Sigmoid colon (tissue), 7 donors: ENCODE data around the gene MALSU1. TPM values are rescaled to one million over a fixed set of nuclear protein-coding genes. Genes with fewer than 3 reads are reported as not detected.

ENCODE experiments used
- DNase-seq: peaks from one replicate; pipeline ENCODE4 v3.0.0-alpha.2; 2019
- H3K27ac ChIP-seq, 4 donors: fragments of 200-600 bp; sonication (generic); one replicate each; pipeline ENCODE4 v1.5.1; 2016 to 2019; ENCODE audit warnings: mild to moderate bottlenecking in 1 of 4
- H3K27me3 ChIP-seq, 3 donors: fragments of 200-600 bp; sonication (generic); one replicate each; pipeline ENCODE4 v1.5.1; 2019; ENCODE audit warnings: mild to moderate bottlenecking in 1 of 3
- H3K36me3 ChIP-seq, 4 donors: fragments of 200-600 bp; sonication (generic); one replicate each; pipeline ENCODE4 v1.5.1; 2016 to 2019
- H3K4me1 ChIP-seq, 4 donors: fragments of 200-600 bp; sonication (generic); one replicate each; pipeline ENCODE4 v1.5.1; 2017 to 2019
- H3K4me3 ChIP-seq, 4 donors: fragments of 200-600 bp; sonication (generic); one replicate each; pipeline ENCODE4 v1.5.1; 2017 to 2019; ENCODE audit warnings: mild to moderate bottlenecking in 2 of 4, moderate library complexity in 1 of 4
- H3K9me3 ChIP-seq, 4 donors: fragments of 200-600 bp in 3 of 4; sonication (generic) in 3 of 4; one replicate each; pipeline versions ENCODE4 v1.5.1 to v1.6.1; 2013 to 2019
- EP300 ChIP-seq, 4 donors: sonication (generic); formaldehyde crosslinking; IDR thresholded peaks; one replicate each; pipeline ENCODE4 v1.6.1; 2017; ENCODE audit warnings: antibody characterized with exemption in 4 of 4
- POLR2A ChIP-seq, 2 donors: fragments of 450-650 bp; IDR thresholded peaks; one replicate each; pipeline ENCODE4 v1.6.1; 2016; ENCODE audit warnings: antibody characterized with exemption in 2 of 2, mild to moderate bottlenecking in 2 of 2, moderate library complexity in 2 of 2
- POLR2AphosphoS5 ChIP-seq, 4 donors: sonication (generic); formaldehyde crosslinking; IDR thresholded peaks; one replicate each; pipeline ENCODE4 v1.6.1; 2017; ENCODE audit warnings: antibody characterized with exemption in 4 of 4
- WGBS, 2 donors: extraction: QIAGEN DNeasy Blood & Tissue Kit; methylation state at CpG; one replicate each; pipeline ENCODE4 v1.1.7; 2013; 5-methylcytosine and 5-hydroxymethylcytosine counted together
- intact Hi-C: fragments of 100-400 bp; cut with DNase I; formaldehyde crosslinking; loops from one replicate; pipeline ENCODE4 v1.15.1; 2023
- polyA plus RNA-seq, 3 donors: library from polyadenylated mRNA; stranded (reverse); fragments of 200-250 nt; gene quantifications; one replicate each; pipeline ENCODE4 v1.2.3, GENCODE V29; 2013
- total RNA-seq, 4 donors: library from RNA; depleted of rRNA; stranded (reverse); fragments of >200 nt; gene quantifications; one replicate each; pipeline ENCODE4 v1.1.0, GENCODE V29; 2016
- TF ChIP-seq, protein P1 (sequence below), 4 experiments: fragments of 450-650 bp in 3 of 4; fragments of 200-600 bp in 1 of 4; IDR thresholded peaks; one replicate each; pipeline ENCODE4 v1.5.1; 2016 to 2019; ENCODE audit warnings: antibody characterized with exemption in 4 of 4, mild to moderate bottlenecking in 3 of 4, moderate library complexity in 2 of 4
- donor health status: healthy with polysubstance abuse.
- donor health status: Bipolar disorder and iron deficiency.
- donor health status: healthy.

Gene MALSU1
- total and polyA plus RNA-seq, 7 donors = 32.4 to 94.0 (median 47.4) TPM

DNA sequence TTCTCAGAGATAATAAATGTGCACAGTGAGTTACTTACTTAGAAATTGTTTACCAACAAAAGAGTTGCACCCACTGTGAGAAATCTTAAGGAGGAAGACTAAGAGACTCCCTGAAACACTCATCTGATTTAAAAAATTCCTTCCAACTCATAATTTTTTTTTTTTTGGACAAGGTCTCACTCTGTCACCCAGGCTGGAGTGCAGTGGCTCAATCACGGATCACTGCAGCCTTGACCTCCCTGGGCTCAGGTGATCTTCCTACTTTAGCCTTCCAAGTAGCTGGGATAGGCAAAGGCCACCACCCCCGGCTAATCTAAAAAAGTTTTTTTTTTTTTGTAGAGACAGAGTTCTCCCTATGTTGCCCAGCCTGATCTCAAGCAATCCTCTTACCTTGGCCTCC lies 36.0 kb downstream of the MALSU1 start:
- Histone ChIP-seq H3K9me3 (peaks cover 0 to 5% (median 0%) of the 10 kb centered on the region in 4 donors), H3K4me1 (peaks cover 0 to 12% (median 4%) of the 10 kb centered on the region in 4 donors), H3K36me3 (no peaks in the 10 kb centered on the region), H3K27ac (no peak overlapping the region), H3K4me3 (no peak overlapping the region), H3K27me3 (no peaks in the 10 kb centered on the region)
- intact Hi-C loops = no loop called here
- WGBS, 2 donors = 19 to 78% methylated on average over 2 of the region's 2 CpGs
- no peak for TF ChIP-seq POLR2A (IDR thresholded peaks at IDR 0.05)
- TF ChIP-seq, protein P1, sequence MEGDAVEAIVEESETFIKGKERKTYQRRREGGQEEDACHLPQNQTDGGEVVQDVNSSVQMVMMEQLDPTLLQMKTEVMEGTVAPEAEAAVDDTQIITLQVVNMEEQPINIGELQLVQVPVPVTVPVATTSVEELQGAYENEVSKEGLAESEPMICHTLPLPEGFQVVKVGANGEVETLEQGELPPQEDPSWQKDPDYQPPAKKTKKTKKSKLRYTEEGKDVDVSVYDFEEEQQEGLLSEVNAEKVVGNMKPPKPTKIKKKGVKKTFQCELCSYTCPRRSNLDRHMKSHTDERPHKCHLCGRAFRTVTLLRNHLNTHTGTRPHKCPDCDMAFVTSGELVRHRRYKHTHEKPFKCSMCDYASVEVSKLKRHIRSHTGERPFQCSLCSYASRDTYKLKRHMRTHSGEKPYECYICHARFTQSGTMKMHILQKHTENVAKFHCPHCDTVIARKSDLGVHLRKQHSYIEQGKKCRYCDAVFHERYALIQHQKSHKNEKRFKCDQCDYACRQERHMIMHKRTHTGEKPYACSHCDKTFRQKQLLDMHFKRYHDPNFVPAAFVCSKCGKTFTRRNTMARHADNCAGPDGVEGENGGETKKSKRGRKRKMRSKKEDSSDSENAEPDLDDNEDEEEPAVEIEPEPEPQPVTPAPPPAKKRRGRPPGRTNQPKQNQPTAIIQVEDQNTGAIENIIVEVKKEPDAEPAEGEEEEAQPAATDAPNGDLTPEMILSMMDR (IDR thresholded peaks at IDR 0.05) = no peak
- no peak for TF ChIP-seq EP300 (IDR thresholded peaks at IDR 0.05)
- no peak for TF ChIP-seq POLR2AphosphoS5 (IDR thresholded peaks at IDR 0.05)
- DNase-seq = no peak

DNA sequence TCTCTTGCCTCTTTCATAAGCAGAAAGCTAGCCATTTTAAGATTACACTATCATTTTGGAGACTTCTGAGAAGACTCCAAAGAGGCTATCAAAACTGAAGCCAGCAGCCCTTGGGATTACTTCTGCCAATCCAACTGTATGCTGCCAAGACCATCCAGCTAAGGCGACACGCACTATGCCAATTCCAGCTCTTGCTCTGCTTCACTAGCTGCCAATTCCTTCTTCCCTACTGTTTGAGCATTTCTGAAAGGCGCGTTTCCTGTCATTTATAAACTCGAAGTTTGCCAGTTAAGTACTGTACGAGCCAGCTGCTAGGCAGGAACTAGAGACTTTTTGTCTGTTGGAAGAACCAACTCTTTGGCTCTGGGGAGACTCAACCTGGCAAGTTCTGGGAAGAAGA lies 36.5 kb downstream of the MALSU1 start:
- 12 to 48% methylated on average over 6 of the region's 6 CpGs for WGBS, 2 donors
- peaks cover 0 to 12% (median 4%) of the 10 kb centered on the region in 4 donors for H3K4me1 ChIP-seq

DNA sequence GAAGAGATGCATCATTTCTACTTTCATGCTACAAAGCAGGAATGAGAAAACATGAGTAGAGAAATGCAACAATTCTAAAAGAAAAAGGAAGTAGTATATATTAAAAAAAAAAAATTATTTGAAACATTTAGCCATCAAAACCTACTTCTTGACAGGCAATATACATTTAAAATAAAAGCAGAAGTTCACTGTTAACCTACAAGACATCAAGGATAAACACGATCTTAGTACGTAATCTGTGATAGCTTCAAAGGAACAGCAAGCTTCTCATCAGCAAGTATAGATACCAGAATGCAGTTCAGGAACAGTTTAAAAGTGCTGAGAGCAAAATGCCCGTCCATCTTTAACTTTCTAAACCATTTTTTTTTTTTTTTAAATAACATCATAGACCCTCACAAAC lies 36.9 kb downstream of the MALSU1 start:
- no peak for DNase-seq
- H3K4me3 ChIP-seq = no peak overlapping the region
- TF ChIP-seq POLR2A (IDR thresholded peaks at IDR 0.05) (no peak), EP300 (IDR thresholded peaks at IDR 0.05) (no peak), POLR2AphosphoS5 (IDR thresholded peaks at IDR 0.05) (no peak)
- TF ChIP-seq, protein P1 (IDR thresholded peaks at IDR 0.05) = no peak
- intact Hi-C loops = no loop called here
- peaks cover 0 to 12% (median 4%) of the 10 kb centered on the region in 4 donors for H3K4me1 ChIP-seq
- no peaks in the 10 kb centered on the region for H3K36me3 ChIP-seq
- no peaks in the 10 kb centered on the region for H3K27me3 ChIP-seq
- 59 to 70% methylated on average over 3 of the region's 3 CpGs for WGBS, 2 donors
- H3K9me3 ChIP-seq = peaks cover 0 to 5% (median 0%) of the 10 kb centered on the region in 4 donors
- H3K27ac ChIP-seq = no peak overlapping the region

More for the DNA sequence above, 36.5 kb downstream of the MALSU1 start:
- TF ChIP-seq POLR2AphosphoS5 (IDR thresholded peaks at IDR 0.05) (no peak), POLR2A (IDR thresholded peaks at IDR 0.05) (no peak), EP300 (IDR thresholded peaks at IDR 0.05) (no peak)
- TF ChIP-seq, protein P1 (IDR thresholded peaks at IDR 0.05) = no peak
- no peak for DNase-seq
- peaks cover 0 to 5% (median 0%) of the 10 kb centered on the region in 4 donors for H3K9me3 ChIP-seq
- H3K27ac ChIP-seq = no peak overlapping the region
- H3K27me3 ChIP-seq = no peaks in the 10 kb centered on the region
- no peak overlapping the region for H3K4me3 ChIP-seq
- intact Hi-C loops = no loop called here
- H3K36me3 ChIP-seq = no peaks in the 10 kb centered on the region

DNA sequence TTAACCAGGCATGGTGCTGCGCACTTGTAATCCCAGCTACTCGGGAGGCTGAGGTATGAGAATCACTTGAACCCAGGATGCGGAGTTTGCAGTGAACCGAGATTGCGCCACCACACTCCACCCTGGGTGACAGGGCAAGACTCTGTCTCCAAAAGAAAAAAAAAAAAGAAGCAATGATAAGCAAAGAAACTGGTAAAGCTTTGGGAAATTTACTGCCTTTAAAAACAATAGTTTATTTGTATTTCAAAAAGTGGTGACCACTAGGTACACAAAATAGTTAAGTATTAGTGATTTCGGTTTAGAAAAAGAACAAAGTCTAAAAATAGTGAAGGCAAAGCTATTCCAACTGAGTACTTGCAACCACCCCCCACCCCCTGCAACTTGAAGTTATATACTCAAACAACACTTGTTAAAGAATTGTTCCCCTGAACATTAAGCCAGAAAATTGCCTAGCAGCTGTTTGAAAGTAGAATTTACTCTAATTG lies 37.7 kb downstream of the MALSU1 start:
- DNase-seq = no peak
- intact Hi-C loops = no loop called here
- no peak overlapping the region for H3K27ac ChIP-seq
- H3K36me3 ChIP-seq = no peaks in the 10 kb centered on the region
- H3K4me3 ChIP-seq = no peak overlapping the region
- TF ChIP-seq, protein P1 (IDR thresholded peaks at IDR 0.05) = no peak
- TF ChIP-seq POLR2AphosphoS5 (IDR thresholded peaks at IDR 0.05) (no peak), EP300 (IDR thresholded peaks at IDR 0.05) (no peak), POLR2A (IDR thresholded peaks at IDR 0.05) (no peak)
- 76 to 88% methylated on average over 6 of the region's 6 CpGs for WGBS, 2 donors
- H3K9me3 ChIP-seq = peaks cover 0 to 5% (median 0%) of the 10 kb centered on the region in 4 donors
- H3K27me3 ChIP-seq = no peaks in the 10 kb centered on the region
- H3K4me1 ChIP-seq = peaks cover 0 to 12% (median 4%) of the 10 kb centered on the region in 4 donors

DNA sequence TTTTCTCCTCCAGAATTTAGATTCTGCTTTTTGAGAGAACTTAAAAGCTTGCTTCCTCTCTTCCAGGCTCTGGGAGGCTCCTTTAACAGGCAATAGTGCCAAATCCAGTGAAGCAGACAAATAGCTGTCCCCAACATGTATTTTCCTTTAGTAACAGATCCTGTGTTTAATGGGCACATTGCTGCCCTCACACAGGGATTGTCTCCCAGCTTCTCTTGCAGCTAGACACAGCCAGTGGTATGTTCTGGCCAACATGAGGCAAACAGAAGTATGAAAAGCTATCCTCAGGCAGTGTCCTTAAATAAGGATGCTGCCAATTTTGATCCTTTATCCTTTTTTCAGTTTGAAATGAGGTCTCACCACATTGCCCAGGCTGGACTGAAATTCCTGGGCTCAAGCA lies 38.2 kb downstream of the MALSU1 start:
- Histone ChIP-seq H3K27me3 (no peaks in the 10 kb centered on the region), H3K36me3 (no peaks in the 10 kb centered on the region), H3K4me3 (no peak overlapping the region), H3K4me1 (peaks cover 0 to 8% (median 4%) of the 10 kb centered on the region in 4 donors), H3K27ac (no peak overlapping the region), H3K9me3 (peaks cover 0 to 5% (median 0%) of the 10 kb centered on the region in 4 donors)
- intact Hi-C loops = no loop called here
- no peak for DNase-seq
- TF ChIP-seq EP300 (IDR thresholded peaks at IDR 0.05) (no peak), POLR2AphosphoS5 (IDR thresholded peaks at IDR 0.05) (no peak), POLR2A (IDR thresholded peaks at IDR 0.05) (no peak)
- TF ChIP-seq, protein P1 (IDR thresholded peaks at IDR 0.05) = no peak
